Spinal cord (tissue), 10 donors: ENCODE data around the gene LIMK2. TPM values are rescaled to one million over a fixed set of nuclear protein-coding genes. Genes with fewer than 3 reads are reported as not detected.

Experiments used
- DNase-seq, 6 donors: peaks; one replicate each; pipeline versions ENCODE4 v3.0.0 to v3.0.0-alpha.2; 2013 to 2015; ENCODE audit warnings: low spot score in 6 of 6, low read depth in 4 of 6
- H3K27ac ChIP-seq: one replicate; pipeline ENCODE4 v1.5.1; 2013; ENCODE audit warnings: low read depth, low read length, control low read depth
- H3K27me3 ChIP-seq: one replicate; pipeline ENCODE4 v1.6.1; 2013; ENCODE audit warnings: low read length; ENCODE audit not compliant: control insufficient read depth, insufficient read depth
- H3K36me3 ChIP-seq: one replicate; pipeline ENCODE4 v1.6.1; 2013; ENCODE audit warnings: low read length; ENCODE audit not compliant: control insufficient read depth, insufficient read depth
- H3K4me1 ChIP-seq: one replicate; pipeline ENCODE4 v1.6.1; 2013; ENCODE audit warnings: low read length; ENCODE audit not compliant: control insufficient read depth, insufficient read depth
- H3K4me3 ChIP-seq: one replicate; pipeline ENCODE4 v1.5.1; 2013; ENCODE audit warnings: low read depth, low read length, control low read depth
- H3K9me3 ChIP-seq: one replicate; pipeline ENCODE4 v1.6.1; 2013; ENCODE audit warnings: low read length; ENCODE audit not compliant: control insufficient read depth, insufficient read depth
- WGBS: methylation state at CpG from one replicate; pipeline ENCODE4 v1.1.5; 2013; ENCODE audit warnings: missing lambda C conversion rate; ENCODE audit not compliant: insufficient coverage; 5-methylcytosine and 5-hydroxymethylcytosine counted together
- polyA plus RNA-seq, 2 donors: library from polyadenylated mRNA; unstranded; fragments of 120-200 nt; gene quantifications; one replicate each; pipeline ENCODE4 v1.2.1, GENCODE V29; 2013; ENCODE audit not compliant: insufficient read length in 2 of 2
- total RNA-seq, 2 donors: library from RNA; depleted of rRNA in 1 of 2; stranded (reverse); fragments of 120-200 nt in 1 of 2; fragments of >200 nt in 1 of 2; gene quantifications; one replicate each; pipeline versions ENCODE4 v1.2.3 to v1.2.4, GENCODE V29; 2013 to 2014
- donor health status: healthy.

Gene LIMK2
- total and polyA plus RNA-seq, 4 donors = 29.5 to 37.9 (median 32.8) TPM

DNA sequence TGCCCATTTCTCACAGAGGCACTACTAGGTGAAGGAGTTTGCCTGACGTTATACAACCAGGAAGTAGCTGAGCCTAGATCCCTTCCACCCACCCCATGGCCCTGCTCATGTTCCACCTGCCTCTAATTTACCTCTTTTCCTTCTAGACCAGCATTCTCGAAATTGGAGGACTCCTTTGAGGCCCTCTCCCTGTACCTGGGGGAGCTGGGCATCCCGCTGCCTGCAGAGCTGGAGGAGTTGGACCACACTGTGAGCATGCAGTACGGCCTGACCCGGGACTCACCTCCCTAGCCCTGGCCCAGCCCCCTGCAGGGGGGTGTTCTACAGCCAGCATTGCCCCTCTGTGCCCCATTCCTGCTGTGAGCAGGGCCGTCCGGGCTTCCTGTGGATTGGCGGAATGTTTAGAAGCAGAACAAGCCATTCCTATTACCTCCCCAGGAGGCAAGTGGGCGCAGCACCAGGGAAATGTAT is 66.1 kb downstream of the LIMK2 start:
- Histone ChIP-seq H3K36me3 (peaks cover 61% of the 10 kb centered on the region), H3K9me3 (no peaks in the 10 kb centered on the region), H3K4me1 (peaks cover 8% of the 10 kb centered on the region), H3K27ac (no peak overlapping the region), H3K4me3 (no peak overlapping the region), H3K27me3 (no peaks in the 10 kb centered on the region)
- 65% methylated on average over 6 of the region's 9 CpGs for WGBS
- no peak for DNase-seq

DNA sequence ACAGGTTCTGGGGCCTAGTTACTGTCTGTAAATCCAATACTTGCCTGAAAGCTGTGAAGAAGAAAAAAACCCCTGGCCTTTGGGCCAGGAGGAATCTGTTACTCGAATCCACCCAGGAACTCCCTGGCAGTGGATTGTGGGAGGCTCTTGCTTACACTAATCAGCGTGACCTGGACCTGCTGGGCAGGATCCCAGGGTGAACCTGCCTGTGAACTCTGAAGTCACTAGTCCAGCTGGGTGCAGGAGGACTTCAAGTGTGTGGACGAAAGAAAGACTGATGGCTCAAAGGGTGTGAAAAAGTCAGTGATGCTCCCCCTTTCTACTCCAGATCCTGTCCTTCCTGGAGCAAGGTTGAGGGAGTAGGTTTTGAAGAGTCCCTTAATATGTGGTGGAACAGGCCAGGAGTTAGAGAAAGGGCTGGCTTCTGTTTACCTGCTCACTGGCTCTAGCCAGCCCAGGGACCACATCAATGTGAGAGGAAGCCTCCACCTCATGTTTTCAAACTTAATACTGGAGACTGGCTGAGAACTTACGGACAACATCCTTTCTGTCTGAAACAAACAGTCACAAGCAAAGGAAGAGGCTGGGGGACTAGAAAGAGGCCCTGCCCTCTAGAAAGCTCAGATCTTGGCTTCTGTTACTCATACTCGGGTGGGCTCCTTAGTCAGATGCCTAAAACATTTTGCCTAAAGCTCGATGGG is 66.7 kb downstream of the LIMK2 start:
- peaks cover 59% of the 10 kb centered on the region for H3K36me3 ChIP-seq

DNA sequence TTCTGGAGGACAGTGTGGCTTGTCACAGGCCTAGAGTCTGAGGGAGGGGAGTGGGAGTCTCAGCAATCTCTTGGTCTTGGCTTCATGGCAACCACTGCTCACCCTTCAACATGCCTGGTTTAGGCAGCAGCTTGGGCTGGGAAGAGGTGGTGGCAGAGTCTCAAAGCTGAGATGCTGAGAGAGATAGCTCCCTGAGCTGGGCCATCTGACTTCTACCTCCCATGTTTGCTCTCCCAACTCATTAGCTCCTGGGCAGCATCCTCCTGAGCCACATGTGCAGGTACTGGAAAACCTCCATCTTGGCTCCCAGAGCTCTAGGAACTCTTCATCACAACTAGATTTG is 67.2 kb downstream of the LIMK2 start:
- Histone ChIP-seq H3K9me3 (no peaks in the 10 kb centered on the region), H3K36me3 (peaks cover 61% of the 10 kb centered on the region), H3K27me3 (no peaks in the 10 kb centered on the region), H3K27ac (no peak overlapping the region), H3K4me1 (peaks cover 14% of the 10 kb centered on the region), H3K4me3 (no peak overlapping the region)
- DNase-seq = no peak

More for the DNA sequence above, 66.7 kb downstream of the LIMK2 start:
- WGBS = 85% methylated on average over 5 of the region's 6 CpGs
- H3K4me1 ChIP-seq = peaks cover 9% of the 10 kb centered on the region
- no peaks in the 10 kb centered on the region for H3K27me3 ChIP-seq
- no peak for DNase-seq
- H3K4me3 ChIP-seq = no peak overlapping the region
- no peak overlapping the region for H3K27ac ChIP-seq
- no peaks in the 10 kb centered on the region for H3K9me3 ChIP-seq

DNA sequence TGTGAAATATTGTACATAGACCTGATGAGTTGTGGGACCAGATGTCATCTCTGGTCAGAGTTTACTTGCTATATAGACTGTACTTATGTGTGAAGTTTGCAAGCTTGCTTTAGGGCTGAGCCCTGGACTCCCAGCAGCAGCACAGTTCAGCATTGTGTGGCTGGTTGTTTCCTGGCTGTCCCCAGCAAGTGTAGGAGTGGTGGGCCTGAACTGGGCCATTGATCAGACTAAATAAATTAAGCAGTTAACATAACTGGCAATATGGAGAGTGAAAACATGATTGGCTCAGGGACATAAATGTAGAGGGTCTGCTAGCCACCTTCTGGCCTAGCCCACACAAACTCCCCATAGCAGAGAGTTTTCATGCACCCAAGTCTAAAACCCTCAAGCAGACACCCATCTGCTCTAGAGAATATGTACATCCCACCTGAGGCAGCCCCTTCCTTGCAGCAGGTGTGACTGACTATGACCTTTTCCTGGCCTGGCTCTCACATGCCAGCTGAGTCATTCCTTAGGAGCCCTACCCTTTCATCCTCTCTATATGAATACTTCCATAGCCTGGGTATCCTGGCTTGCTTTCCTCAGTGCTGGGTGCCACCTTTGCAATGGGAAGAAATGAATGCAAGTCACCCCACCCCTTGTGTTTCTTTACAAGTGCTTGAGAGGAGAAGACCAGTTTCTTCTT is 67.9 kb downstream of the LIMK2 start:
- no peaks in the 10 kb centered on the region for H3K9me3 ChIP-seq
- peaks cover 64% of the 10 kb centered on the region for H3K36me3 ChIP-seq
- H3K4me3 ChIP-seq = no peak overlapping the region
- no peaks in the 10 kb centered on the region for H3K27me3 ChIP-seq
- no peak for DNase-seq
- no peak overlapping the region for H3K27ac ChIP-seq
- H3K4me1 ChIP-seq = peaks cover 21% of the 10 kb centered on the region

DNA sequence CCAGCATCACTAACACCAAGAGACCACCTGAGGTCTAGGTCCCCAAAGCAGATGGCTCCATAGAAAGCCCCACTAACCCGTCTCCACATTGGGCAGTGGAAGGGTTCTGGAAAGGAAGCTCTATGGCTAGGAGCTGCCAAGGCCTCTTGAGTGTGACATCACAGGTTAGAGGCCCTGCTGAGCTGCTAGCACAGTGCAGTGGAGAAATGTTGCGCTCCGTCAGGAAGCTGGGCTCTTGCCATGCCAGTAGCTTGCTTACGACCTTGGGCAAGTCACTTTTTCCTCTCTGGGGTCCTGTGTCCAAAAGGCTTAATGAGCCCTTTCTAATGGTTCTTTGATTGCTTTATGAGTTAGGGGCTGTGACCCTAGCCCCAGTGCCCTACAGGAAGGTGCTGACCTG is 69.6 kb downstream of the LIMK2 start:
- H3K27ac ChIP-seq = no peak overlapping the region
- peaks cover 58% of the 10 kb centered on the region for H3K36me3 ChIP-seq
- no peak for DNase-seq
- H3K4me1 ChIP-seq = peaks cover 22% of the 10 kb centered on the region
- H3K4me3 ChIP-seq = no peak overlapping the region
- WGBS = 61% methylated on average over 3 of the region's 4 CpGs
- H3K9me3 ChIP-seq = no peaks in the 10 kb centered on the region
- no peaks in the 10 kb centered on the region for H3K27me3 ChIP-seq

DNA sequence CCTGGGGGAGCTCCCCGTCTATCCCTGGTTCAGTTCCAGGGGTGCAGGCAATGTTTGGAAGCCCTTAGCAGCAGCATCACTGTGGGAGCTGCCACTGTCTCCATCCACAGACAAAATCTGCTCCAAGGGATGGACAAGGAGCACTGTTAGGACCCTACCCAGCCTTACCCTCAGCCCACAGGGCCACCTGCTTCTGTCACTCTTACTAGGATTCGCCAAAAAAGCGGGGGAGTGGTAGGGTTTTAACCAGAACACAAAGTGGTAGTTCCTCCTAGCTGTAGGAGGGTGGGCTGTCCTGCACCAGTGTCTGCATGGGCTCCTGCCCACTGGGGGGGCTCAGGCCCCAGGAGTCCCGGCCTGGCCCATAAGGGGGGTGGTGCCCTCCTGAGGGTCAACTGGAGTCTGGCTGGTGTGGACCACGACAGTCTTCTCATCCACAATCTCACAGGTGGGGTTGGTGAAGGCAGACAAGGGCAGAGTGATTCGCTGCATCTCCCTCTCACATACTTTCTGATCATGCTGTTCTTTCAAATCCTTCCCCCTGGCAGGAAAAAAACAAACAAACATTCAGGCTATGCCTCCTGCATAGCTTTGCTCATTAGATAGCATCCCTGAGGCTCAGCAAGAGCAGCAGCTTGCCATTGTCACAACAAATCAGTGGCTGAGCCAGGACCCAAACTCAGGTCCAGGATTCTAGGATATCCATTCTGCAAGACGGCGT is 70.8 kb downstream of the LIMK2 start:
- H3K27me3 ChIP-seq = no peaks in the 10 kb centered on the region
- H3K27ac ChIP-seq = no peak overlapping the region
- 84% methylated on average over 4 of the region's 8 CpGs for WGBS
- peaks cover 22% of the 10 kb centered on the region for H3K4me1 ChIP-seq
- H3K9me3 ChIP-seq = no peaks in the 10 kb centered on the region
- DNase-seq = peak in 1 of 6 donors; percentile 24
- H3K4me3 ChIP-seq = no peak overlapping the region
- peaks cover 58% of the 10 kb centered on the region for H3K36me3 ChIP-seq

DNA sequence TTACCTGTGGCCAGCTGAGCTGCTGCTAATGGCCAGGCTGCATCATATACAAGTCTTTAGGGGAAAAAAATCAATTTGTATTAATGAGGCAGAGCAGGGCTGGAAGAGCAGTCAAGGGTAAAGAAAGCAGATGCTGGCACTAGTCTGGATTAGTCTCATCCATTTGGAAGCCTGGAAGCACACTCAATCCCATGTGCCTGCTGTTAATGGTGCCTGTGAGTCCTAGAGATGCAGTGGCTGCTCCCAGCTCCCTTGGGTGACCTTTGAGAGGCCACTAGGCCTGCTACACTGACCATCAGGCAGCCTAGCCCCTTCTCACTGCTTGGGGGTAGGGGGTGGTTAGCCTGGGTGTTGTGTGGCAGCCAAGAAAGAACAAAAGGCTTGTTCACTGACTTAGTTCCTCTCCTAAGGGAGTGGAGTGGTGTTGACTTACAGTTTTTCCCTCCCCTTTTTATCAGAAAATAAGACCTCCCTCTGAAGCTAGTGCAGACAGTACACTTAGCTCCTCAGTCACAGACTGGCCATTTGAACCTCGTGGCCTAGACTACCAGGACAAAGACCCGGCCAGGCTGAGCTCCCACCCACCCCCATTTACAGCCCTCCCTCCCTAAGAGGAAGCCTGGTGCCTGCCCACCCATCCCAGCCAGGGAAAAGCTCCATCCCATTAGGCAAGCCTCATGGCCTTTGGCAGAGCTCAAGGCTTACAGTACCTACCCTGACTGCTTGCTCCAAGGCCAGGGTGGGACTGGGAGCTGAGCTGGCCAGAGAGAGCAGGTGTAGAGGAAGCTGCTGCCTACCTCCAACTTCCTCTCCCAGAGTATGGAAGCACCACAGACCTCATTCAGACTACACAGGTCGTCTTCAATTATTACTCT is 72.4 kb downstream of the LIMK2 start:
- peak overlapping the region; percentile 70 for H3K27ac ChIP-seq
- no peaks in the 10 kb centered on the region for H3K27me3 ChIP-seq
- peaks cover 52% of the 10 kb centered on the region for H3K36me3 ChIP-seq
- DNase-seq = peak in 2 of 6 donors; percentile 35 to 85
- H3K4me1 ChIP-seq = peaks cover 17% of the 10 kb centered on the region
- WGBS = 21% methylated on average over 3 of the region's 3 CpGs
- H3K9me3 ChIP-seq = no peaks in the 10 kb centered on the region
- no peak overlapping the region for H3K4me3 ChIP-seq

DNA sequence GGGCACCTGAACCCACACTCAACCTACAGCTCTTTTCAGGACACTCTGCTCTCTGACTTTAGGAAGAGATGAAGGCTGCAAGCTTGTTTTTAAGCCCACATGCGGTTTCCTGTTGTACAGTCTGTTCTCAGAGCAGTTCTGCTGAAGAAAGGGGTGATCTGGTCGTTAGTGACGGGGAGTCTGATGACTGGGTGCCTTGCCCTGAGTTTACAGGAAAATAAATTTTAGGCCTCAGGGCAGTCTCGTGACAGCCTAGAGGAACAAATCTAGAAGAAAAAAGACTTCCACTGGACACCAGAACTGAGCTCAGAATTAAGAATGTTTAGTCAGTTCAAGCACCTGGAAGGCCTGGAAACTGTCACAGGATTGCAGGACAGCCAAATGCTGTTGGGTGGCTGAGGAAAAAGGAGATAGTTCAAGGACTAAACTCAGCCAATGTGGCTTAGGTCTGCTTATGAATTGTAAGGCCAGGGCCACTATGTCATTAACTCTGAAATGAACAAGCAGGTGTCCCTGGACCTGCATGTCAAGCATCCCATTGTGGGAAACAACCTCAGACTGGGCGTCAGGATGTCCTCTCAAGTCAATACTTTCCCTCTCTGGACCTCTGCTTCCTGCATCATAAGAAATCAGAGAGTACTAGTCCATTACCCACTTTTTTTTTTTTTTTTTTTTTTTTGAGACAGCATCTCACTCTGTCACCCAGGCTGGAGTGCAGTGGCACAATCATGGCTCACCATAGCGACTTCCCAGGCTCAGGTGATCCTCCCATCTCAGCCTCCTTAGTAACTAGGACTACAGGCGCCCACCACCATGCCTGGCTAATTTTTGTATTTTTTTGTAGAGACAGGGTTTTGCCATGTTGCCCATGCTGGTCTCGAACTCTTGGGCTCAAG is 74.5 kb downstream of the LIMK2 start:
- H3K36me3 ChIP-seq = peaks cover 43% of the 10 kb centered on the region
- H3K27ac ChIP-seq = no peak overlapping the region
- peaks cover 29% of the 10 kb centered on the region for H3K4me1 ChIP-seq
- no peak for DNase-seq
- no peaks in the 10 kb centered on the region for H3K9me3 ChIP-seq
- H3K27me3 ChIP-seq = no peaks in the 10 kb centered on the region
- WGBS = 95% methylated on average over 6 of the region's 8 CpGs
- no peak overlapping the region for H3K4me3 ChIP-seq
